ENCODE measurements around the gene SPINDOC.
"Not testable (repeated sequence)": the region's sequence is repeated elsewhere in the genome, so short reads cannot be mapped to it uniquely, and the experiment has no call there.

The SPINDOC gene

GRCh38 chr11:63853476-63853875, 40.2 kb downstream of the SPINDOC start:
- no peak for DNase-seq (ENCODE audit: low read depth in 1 of 2, low spot score in 1 of 2)

GRCh38 chr11:63854696-63855095, 41.4 kb downstream of the SPINDOC start:
- no peak for DNase-seq (ENCODE audit: low read depth in 1 of 2, low spot score in 1 of 2)

- no peak for DNase-seq (ENCODE audit: low read depth in 1 of 2, low spot score in 1 of 2)
These were observed 42.7 kb downstream of the SPINDOC start for GRCh38 chr11:63855975-63856374.

GRCh38 chr11:63858628-63859550, 45.6 kb downstream of the SPINDOC start:
- no peak for DNase-seq (ENCODE audit: low read depth in 1 of 2, low spot score in 1 of 2)

- DNase-seq (ENCODE audit: low read depth in 1 of 2, low spot score in 1 of 2): no peak
These were observed 49.7 kb downstream of the SPINDOC start for GRCh38 chr11:63862923-63863322.

GRCh38 chr11:63863620-63864019, 50.4 kb downstream of the SPINDOC start:
- DNase-seq (ENCODE audit: low read depth in 1 of 2, low spot score in 1 of 2): not testable (repeated sequence)

- peak; percentile 30 to 54 for DNase-seq (ENCODE audit: low read depth in 1 of 2, low spot score in 1 of 2)
These were observed 53.0 kb downstream of the SPINDOC start for GRCh38 chr11:63866211-63866610.

- no peak for DNase-seq (ENCODE audit: low read depth in 1 of 2, low spot score in 1 of 2)
These were observed 54.3 kb downstream of the SPINDOC start for GRCh38 chr11:63867511-63867910.

- DNase-seq (ENCODE audit: low read depth in 1 of 2, low spot score in 1 of 2): no peak
These were observed 55.3 kb downstream of the SPINDOC start for GRCh38 chr11:63868399-63869064.

- no peak for DNase-seq (ENCODE audit: low read depth in 1 of 2, low spot score in 1 of 2)
These were observed 55.9 kb downstream of the SPINDOC start for GRCh38 chr11:63869171-63869591.

GRCh38 chr11:63869683-63870082, 56.4 kb downstream of the SPINDOC start:
- peak; percentile 9 to 25 for DNase-seq (ENCODE audit: low read depth in 1 of 2, low spot score in 1 of 2)

GRCh38 chr11:63870351-63871140, 57.3 kb downstream of the SPINDOC start:
- DNase-seq (ENCODE audit: low read depth in 1 of 2, low spot score in 1 of 2): no peak

GRCh38 chr11:63871962-63872799, 58.9 kb downstream of the SPINDOC start:
- no peak for DNase-seq (ENCODE audit: low read depth in 1 of 2, low spot score in 1 of 2)

- DNase-seq (ENCODE audit: low read depth in 1 of 2, low spot score in 1 of 2): no peak
These were observed 59.5 kb downstream of the SPINDOC start for GRCh38 chr11:63872800-63873197.

- no peak for DNase-seq (ENCODE audit: low read depth in 1 of 2, low spot score in 1 of 2)
These were observed 60.1 kb downstream of the SPINDOC start for GRCh38 chr11:63873311-63873710.

GRCh38 chr11:63874511-63874910, 61.3 kb downstream of the SPINDOC start:
- DNase-seq (ENCODE audit: low read depth in 1 of 2, low spot score in 1 of 2): no peak

GRCh38 chr11:63875506-63876065, 62.3 kb downstream of the SPINDOC start:
- no peak for DNase-seq (ENCODE audit: low read depth in 1 of 2, low spot score in 1 of 2)

GRCh38 chr11:63876616-63877015, 63.4 kb downstream of the SPINDOC start:
- no peak for DNase-seq (ENCODE audit: low read depth in 1 of 2, low spot score in 1 of 2)

All from activated T-helper 1 cell treated with anti-CD3 and anti-CD28 coated beads, Interleukin-2, amount 50 U/mL, for 16 hours (primary cell).